SKM-1 (cell line): ENCODE data around the gene SLC2A1.
"Not testable (repeated sequence)": the region's sequence is repeated elsewhere in the genome, so short reads cannot be mapped to it uniquely, and the experiment has no call there.

ENCODE experiments used
- DNase-seq: peaks from one replicate; lab custom pipeline; 2025; ENCODE audit not compliant: unreplicated experiment; lab: John Stamatoyannopoulos, UW

The SLC2A1 gene

GRCh38 chr1:42930178-42931107 is 28.2 kb downstream of the SLC2A1 start:
- DNase-seq = no peak

GRCh38 chr1:42929434-42930177 is 29.1 kb downstream of the SLC2A1 start:
- no peak for DNase-seq

GRCh38 chr1:42928859-42929258 is 29.8 kb downstream of the SLC2A1 start:
- no peak for DNase-seq

- DNase-seq = no peak
Measured at GRCh38 chr1:42927920-42928505, 30.7 kb downstream of the SLC2A1 start.

GRCh38 chr1:42927274-42927841 is 31.3 kb downstream of the SLC2A1 start:
- DNase-seq = no peak

DNA sequence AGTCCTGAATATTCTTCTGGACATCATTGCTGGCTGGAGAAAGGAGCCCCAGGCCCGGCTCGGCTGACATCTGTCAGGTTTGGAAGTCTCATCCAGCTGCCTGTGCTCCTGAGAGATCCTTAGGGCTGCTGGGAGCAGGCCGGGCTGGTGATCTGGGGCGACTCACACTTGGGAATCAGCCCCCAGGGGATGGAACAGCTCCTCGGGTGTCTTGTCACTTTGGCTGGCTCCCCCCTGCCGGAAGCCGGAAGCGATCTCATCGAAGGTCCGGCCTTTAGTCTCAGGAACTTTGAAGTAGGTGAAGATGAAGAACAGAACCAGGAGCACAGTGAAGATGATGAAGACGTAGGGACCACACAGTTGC is 31.8 kb downstream of the SLC2A1 start:
- DNase-seq = no peak

DNA sequence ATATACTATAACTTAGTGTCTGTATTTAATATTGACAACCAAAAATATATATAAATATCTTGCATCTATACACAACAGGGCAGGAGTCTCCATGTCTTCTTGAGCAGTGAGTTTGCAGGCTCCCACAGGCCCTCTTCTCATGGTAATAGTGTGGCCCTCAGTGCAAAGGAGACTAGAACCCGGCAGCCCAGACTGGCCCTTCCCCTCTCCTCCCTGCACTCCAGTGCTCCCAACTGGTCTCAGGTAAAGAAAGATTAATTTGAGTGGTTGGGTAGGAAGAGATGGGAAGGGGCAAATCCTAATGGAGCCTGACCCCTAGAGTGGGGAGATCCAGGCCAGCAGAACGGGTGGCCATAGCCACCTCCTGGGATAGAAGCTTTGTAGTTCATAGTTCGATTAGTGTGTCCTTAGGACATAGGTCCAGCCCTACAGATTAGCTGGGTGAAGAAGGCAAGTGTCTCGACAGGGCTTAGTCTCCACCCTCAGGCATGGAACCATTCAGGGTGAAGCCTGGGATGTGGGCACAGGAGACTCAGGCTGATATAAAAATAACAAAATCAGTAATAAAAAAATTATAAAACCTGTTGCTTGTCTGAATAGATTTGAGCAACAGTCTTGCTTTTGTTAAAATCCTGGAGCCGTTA is 32.3 kb downstream of the SLC2A1 start:
- DNase-seq = no peak

GRCh38 chr1:42924851-42925760 is 33.6 kb downstream of the SLC2A1 start:
- DNase-seq = no peak

DNA sequence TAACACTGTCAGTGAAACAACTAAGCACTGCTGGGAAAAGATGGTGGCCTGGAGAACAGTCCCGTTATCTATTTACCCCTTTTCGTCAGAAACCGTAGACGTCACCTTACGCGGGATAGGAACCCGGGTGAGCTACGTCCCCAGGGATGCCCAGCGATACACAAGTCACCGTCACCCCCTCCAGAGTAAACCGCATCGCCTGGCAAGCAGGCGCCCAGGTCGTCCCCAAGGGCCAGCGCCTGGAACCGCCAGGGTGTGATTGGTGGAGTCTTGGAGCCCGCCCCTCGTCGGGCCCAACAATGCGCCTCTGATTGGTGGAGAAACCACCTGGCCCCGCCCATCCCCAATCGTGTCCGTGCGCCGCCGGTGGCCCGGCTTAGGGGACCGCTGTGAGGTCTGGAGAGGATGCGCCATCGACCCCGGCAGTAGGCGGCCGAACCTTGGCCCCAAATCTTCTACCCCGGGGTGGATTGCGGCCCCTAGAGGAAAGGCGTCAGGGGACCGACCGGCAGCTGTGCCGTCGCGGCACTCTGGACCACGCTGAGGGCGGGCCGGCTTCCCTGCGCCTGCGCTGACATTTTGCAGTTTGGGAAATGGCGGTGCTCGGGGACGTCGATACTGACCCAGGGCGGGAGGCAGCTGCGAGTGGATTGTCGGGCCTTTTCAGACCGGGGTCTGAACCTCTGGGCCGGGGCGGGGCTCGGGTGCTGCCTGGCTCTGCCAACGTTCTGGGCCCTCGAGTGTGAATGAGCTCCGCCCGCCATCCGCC is 34.4 kb downstream of the SLC2A1 start:
- peak; percentile 58 for DNase-seq

GRCh38 chr1:42923367-42924081 is 35.1 kb downstream of the SLC2A1 start:
- no peak for DNase-seq

GRCh38 chr1:42922687-42923366 is 35.8 kb downstream of the SLC2A1 start:
- peak; percentile 62 for DNase-seq

DNA sequence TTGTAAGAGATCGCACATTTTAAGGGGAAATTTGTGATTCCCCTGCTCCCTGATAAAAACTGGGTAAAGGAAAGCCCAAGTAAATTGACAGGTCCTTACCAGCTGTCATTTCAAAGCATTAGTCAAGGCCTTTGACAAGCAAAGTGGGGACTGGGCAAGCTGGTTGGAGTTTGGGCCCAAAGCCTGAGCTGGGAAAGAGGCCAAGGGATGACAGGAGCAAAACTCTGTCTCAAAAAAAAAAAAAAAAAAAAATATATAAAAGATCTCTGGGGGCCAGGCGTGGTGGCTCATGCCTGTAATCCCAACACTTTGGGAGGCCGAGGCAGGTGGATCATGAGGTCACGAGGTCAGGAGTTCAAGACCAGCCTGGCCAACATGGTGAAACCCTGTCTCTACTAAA is 36.9 kb downstream of the SLC2A1 start:
- no peak for DNase-seq

- not testable (repeated sequence) for DNase-seq
Measured at GRCh38 chr1:42919651-42920050, 39.0 kb downstream of the SLC2A1 start.

DNA sequence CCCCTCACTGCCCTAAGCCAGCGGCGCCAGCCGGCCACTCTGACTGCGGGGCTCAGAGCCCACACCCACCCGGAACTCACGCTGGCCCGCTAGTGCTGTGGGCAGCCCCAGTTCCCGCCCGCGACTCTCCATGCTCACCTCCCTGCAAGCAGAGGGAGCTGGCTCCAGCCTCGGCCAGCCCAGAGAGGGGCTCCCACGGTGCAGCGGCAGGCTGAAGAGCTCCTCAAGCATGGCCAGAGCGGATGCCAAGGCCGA is 41.5 kb downstream of the SLC2A1 start:
- no peak for DNase-seq

GRCh38 chr1:42915456-42915855 is 43.2 kb downstream of the SLC2A1 start:
- no peak for DNase-seq

GRCh38 chr1:42914092-42914627 is 44.5 kb downstream of the SLC2A1 start:
- DNase-seq = no peak

DNA sequence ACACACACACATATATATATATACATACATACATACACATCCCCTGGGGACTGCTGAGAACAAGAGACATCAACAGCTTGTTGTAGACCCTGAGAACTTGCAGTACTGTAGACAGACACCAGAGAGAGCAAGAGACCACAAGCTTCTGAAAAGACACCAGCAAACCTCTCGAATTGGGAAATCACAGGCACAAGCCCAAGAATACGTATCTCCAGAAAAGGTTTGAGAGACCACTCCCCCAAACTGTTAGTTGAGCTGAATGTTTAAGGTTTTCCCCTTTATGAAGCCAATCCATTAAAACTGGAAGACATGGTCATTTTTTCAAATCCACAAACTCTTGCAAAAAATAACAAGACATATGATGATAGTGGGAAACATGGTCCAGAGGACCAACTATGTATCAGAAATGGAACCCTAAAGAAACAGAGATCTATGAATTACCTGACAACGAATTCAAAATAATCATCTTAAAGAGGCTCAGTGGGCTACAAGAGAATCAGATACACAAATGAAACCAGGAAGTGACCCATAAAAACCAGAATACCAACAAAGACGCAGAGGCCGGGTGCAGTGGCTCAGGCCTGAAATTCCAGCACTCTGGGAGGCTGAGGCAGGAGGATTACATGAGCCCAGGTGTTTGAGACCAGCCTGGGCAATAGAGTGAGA is 45.1 kb downstream of the SLC2A1 start:
- DNase-seq = peak; percentile 89

DNA sequence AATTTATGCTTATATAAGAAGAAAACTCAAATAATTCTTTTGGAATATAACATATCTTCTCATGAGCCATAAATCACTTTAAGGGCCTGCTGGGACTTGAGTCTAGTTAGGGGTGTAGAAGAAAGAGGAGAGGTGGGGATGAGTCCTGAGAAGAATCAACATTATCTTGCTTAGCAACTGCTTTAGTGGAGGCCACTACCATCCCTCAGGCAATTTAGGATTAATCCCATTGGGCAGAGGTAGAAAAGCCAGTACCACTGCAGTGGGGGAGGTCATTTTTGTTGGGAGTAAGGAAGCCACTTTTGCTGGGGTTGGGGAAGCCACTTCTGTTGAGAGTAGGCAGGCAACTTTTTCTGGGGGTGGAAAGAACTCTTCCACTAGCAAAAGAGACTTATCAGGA is 47.7 kb downstream of the SLC2A1 start:
- DNase-seq = no peak
